OCI-LY3 (cell line): ENCODE data around the gene CFAP57.

Source experiments
- EZH2phosphoT487 ChIP-seq: fragments of 200-600 bp; shearing (Covaris generic); IDR thresholded peaks from 2 replicates; pipeline ENCODE4 v1.6.1; 2018; ENCODE audit warnings: antibody characterized with exemption, mixed run types, low read depth
- TF ChIP-seq, protein P1 (sequence below): fragments of 200-600, 300-600 bp; sonication (generic); IDR thresholded peaks from 2 replicates; pipeline ENCODE4 v1.5.1; 2014; ENCODE audit warnings: antibody characterized with exemption, low read length, low read depth

DNA sequence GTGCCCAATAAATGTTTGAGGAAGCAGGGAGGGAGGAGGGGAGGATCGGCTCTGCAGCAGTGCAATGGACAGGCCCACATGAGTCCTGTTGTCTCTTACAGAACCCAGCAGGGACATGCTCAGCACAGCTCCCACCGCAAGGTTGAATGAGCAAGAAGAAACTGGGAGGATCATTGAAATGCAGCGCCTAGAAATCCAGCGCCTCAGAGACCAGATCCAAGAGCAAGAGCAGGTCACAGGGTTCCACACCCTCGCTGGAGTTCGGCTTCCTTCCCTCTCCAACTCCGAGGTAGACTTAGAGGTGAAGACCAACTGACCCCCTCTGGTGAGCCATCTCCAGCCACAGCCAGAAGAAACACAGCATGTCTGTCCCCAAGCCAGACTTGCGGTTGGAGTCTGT is 81.7 kb downstream of the CFAP57 start:
- TF ChIP-seq, protein P1, sequence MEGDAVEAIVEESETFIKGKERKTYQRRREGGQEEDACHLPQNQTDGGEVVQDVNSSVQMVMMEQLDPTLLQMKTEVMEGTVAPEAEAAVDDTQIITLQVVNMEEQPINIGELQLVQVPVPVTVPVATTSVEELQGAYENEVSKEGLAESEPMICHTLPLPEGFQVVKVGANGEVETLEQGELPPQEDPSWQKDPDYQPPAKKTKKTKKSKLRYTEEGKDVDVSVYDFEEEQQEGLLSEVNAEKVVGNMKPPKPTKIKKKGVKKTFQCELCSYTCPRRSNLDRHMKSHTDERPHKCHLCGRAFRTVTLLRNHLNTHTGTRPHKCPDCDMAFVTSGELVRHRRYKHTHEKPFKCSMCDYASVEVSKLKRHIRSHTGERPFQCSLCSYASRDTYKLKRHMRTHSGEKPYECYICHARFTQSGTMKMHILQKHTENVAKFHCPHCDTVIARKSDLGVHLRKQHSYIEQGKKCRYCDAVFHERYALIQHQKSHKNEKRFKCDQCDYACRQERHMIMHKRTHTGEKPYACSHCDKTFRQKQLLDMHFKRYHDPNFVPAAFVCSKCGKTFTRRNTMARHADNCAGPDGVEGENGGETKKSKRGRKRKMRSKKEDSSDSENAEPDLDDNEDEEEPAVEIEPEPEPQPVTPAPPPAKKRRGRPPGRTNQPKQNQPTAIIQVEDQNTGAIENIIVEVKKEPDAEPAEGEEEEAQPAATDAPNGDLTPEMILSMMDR: no peak
- no peak for TF ChIP-seq EZH2phosphoT487
